GM12892 (cell line): ENCODE data around the gene TTC21A.

Source experiments
- POLR2A ChIP-seq: IDR thresholded peaks from 2 replicates; pipeline ENCODE4 v1.6.1; 2011; ENCODE audit warnings: low read depth, low read length, control low read depth
- POLR2AphosphoS5 ChIP-seq: IDR thresholded peaks from 2 replicates; pipeline ENCODE4 v1.6.1; 2011; ENCODE audit warnings: low read depth, low read length, control low read depth
- TAF1 ChIP-seq: IDR thresholded peaks from 2 replicates; pipeline ENCODE4 v1.6.1; 2011; ENCODE audit warnings: low read depth, mild to moderate bottlenecking, control low read depth, low read length, borderline replicate concordance

GRCh38 chr3:39068556-39068955 lies 38.9 kb upstream of the TTC21A start:
- TF ChIP-seq TAF1 (no peak), POLR2A (no peak), POLR2AphosphoS5 (no peak)
